Measurements from ENCODE around the gene TPTE2.
"Not testable (repeated sequence)": the region's sequence is repeated elsewhere in the genome, so short reads cannot be mapped to it uniquely, and the experiment has no call there.

DNA sequence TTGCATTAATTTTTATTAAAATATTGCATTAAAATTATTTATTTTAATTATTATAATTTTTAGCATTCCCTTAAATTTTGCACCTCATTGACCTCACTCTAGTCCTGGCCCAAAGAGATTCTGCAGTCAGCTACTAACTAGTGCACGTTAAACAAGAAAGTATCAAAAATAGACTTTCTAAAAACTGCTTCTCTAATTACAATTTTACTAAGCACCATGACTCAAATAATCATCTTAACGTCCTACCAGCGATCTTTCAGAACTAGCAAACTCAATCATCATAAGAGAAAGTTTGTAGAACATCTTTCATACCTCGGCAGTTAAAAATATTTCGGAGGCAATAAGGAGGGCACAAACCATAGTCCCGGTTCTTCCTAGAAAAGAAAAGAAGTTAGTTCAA is 123.6 kb downstream of the TPTE2 start:
- not testable (repeated sequence) for TF ChIP-seq CHD1 (IDR thresholded peaks at IDR 0.05; ENCODE audit: low read depth, low read length); BHLHE40 (IDR thresholded peaks at IDR 0.05; ENCODE audit: low read depth, low read length); RAD21 (IDR thresholded peaks at IDR 0.05; ENCODE audit: low read length); MAFK (IDR thresholded peaks at IDR 0.05; ENCODE audit: low read depth, low read length)
- TF ChIP-seq, protein P1, sequence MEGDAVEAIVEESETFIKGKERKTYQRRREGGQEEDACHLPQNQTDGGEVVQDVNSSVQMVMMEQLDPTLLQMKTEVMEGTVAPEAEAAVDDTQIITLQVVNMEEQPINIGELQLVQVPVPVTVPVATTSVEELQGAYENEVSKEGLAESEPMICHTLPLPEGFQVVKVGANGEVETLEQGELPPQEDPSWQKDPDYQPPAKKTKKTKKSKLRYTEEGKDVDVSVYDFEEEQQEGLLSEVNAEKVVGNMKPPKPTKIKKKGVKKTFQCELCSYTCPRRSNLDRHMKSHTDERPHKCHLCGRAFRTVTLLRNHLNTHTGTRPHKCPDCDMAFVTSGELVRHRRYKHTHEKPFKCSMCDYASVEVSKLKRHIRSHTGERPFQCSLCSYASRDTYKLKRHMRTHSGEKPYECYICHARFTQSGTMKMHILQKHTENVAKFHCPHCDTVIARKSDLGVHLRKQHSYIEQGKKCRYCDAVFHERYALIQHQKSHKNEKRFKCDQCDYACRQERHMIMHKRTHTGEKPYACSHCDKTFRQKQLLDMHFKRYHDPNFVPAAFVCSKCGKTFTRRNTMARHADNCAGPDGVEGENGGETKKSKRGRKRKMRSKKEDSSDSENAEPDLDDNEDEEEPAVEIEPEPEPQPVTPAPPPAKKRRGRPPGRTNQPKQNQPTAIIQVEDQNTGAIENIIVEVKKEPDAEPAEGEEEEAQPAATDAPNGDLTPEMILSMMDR (conservative IDR thresholded peaks at IDR 0.05; ENCODE audit: low read depth, low read length): not testable (repeated sequence)

Data from IMR-90 (cell line).